Body of pancreas (tissue), 4 donors: ENCODE data around the gene MED8. TPM values are rescaled to one million over a fixed set of nuclear protein-coding genes. Genes with fewer than 3 reads are reported as not detected.

Experiments
- ATAC-seq: fragments of 150-250 bp; one replicate; pipeline ENCODE4 v1.9.1; 2016
- DNase-seq, 4 donors: peaks; one replicate each; pipeline ENCODE4 v3.0.0-alpha.2; 2019
- H3K27ac ChIP-seq, 4 donors: fragments of 200-600 bp; sonication (generic); 1 replicate in 3 of 4; 2 replicates in 1 of 4; pipeline versions ENCODE4 v1.5.1 to v1.6.1; 2016 to 2019; ENCODE audit warnings: mild to moderate bottlenecking in 1 of 4, mixed read lengths in 1 of 4, moderate library complexity in 1 of 4
- H3K27me3 ChIP-seq, 2 donors: fragments of 200-600 bp; sonication (generic); one replicate each; pipeline ENCODE4 v1.6.0; 2016; ENCODE audit warnings: mild to moderate bottlenecking in 1 of 2
- H3K36me3 ChIP-seq, 2 donors: fragments of 200-600 bp; sonication (generic); replicated peaks in 1 of 2; 2 replicates each; pipeline ENCODE4 v1.5.1; 2016; ENCODE audit warnings: low read depth in 2 of 2; ENCODE audit not compliant: insufficient read depth in 1 of 2
- H3K4me1 ChIP-seq: fragments of 200-600 bp; sonication (generic); one replicate; pipeline ENCODE4 v1.6.0; 2016
- H3K4me3 ChIP-seq, 2 donors: fragments of 200-600 bp; sonication (generic); 1 replicate in 1 of 2; 2 replicates in 1 of 2; pipeline ENCODE4 v1.5.1; 2016 to 2019
- H3K9me3 ChIP-seq, 3 donors: fragments of 200-600 bp; sonication (generic); 1 replicate in 2 of 3; 2 replicates in 1 of 3; pipeline ENCODE4 v1.5.1; 2016
- POLR2A ChIP-seq, 3 donors: fragments of 450-650 bp; IDR thresholded peaks; one replicate each; pipeline ENCODE4 v1.6.1; 2016; ENCODE audit warnings: antibody characterized with exemption in 3 of 3, mild to moderate bottlenecking in 2 of 3
- WGBS, 2 donors: methylation state at CpG; one replicate each; pipeline ENCODE4 v1.1.5; 2017; 5-methylcytosine and 5-hydroxymethylcytosine counted together
- intact Hi-C: fragments of 100-400 bp; cut with DNase I; formaldehyde crosslinking; loops from one replicate; pipeline ENCODE4 v1.15.1; 2023
- total RNA-seq, 2 donors: library from RNA; depleted of rRNA; stranded (reverse); fragments of >200 nt; gene quantifications; one replicate each; pipeline ENCODE4 v1.1.0, GENCODE V29; 2016
- TF ChIP-seq, protein P1 (sequence below), 7 experiments: fragments of 450-650 bp in 4 of 7; fragments of 200-600 bp in 3 of 7; sonication (generic) in 3 of 7; IDR thresholded peaks; one replicate each; pipeline ENCODE4 v1.5.1; 2016 to 2019; ENCODE audit warnings: antibody characterized with exemption in 7 of 7

MED8 gene, protein sequence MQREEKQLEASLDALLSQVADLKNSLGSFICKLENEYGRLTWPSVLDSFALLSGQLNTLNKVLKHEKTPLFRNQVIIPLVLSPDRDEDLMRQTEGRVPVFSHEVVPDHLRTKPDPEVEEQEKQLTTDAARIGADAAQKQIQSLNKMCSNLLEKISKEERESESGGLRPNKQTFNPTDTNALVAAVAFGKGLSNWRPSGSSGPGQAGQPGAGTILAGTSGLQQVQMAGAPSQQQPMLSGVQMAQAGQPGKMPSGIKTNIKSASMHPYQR
- 10 to 100 TPM; 19.4 to 22.1 TPM for total RNA-seq

DNA sequence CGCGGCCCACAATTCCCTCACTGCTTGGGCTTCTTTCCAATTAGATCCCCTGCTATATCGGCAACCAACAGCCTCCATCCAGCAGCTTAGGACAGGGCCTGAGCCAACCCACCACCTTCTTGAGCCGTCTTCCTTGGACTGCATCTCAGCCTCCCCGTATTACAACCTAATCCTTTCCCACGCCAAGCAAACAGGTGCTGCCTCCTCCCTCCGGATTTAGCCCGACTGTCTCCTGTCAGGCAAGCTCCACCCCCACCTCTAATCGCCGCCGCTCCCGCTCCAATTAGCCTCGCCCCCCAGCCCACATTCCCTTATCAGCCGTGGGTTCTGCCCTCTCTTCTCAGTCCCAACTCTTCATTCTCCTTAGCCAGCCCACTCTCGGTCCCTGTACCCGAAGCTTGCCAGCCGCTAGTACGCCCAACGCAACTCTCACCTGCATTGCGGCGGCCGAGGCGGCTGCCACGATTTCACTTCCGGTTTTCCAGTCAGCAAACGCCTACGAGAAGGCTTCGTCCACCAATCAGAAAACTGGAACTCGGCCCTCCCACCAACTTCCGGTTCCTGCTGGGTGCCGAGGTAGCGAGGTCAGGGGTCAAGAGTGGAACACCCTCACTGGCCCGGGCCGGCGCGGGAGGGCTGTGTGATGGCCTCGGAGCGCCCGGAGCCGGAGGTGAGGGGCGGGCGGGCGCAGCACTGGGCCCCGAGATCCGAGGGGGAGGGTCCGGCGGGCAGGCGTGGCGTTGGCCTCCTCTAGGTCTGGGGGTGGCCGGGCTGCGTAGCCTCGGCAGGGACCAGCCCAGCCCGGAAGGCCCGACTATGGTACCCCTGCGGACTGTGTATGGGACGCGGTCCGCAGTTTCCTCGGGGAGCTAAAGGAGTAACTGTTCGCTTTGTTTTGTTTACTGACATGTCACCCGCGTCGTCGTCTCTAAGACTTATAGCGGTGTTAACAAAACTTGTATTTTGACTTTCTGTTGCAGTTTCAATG lies at the start of gene MED8, which contains the start of gene SZT2:
TSS of gene MED8 (minus strand) at position 475 of the 988 bp plus-strand sequence. CDS start at position 439, 36 bp downstream.
TSS of gene SZT2 (plus strand) at position 574 of the 988 bp plus-strand sequence. CDS start at position 644, 70 bp downstream.
- intact Hi-C loops, result no loop called here
- ATAC-seq, result peak; percentile 99
- WGBS, 2 donors, result 1% methylated on average over 49 to 60 of the region's 65 CpGs
- H3K9me3 ChIP-seq, result no peaks in the 10 kb centered on the region
- H3K4me3 ChIP-seq, result peak within 1 kb of the TSS; percentile 39 to 83
- peaks cover 8 to 16% of the 10 kb centered on the region in 2 donors for H3K36me3 ChIP-seq
- H3K27ac ChIP-seq, result peak within 1 kb of the TSS; percentile 72 to 96 (median 90)
- TF ChIP-seq, protein P1, sequence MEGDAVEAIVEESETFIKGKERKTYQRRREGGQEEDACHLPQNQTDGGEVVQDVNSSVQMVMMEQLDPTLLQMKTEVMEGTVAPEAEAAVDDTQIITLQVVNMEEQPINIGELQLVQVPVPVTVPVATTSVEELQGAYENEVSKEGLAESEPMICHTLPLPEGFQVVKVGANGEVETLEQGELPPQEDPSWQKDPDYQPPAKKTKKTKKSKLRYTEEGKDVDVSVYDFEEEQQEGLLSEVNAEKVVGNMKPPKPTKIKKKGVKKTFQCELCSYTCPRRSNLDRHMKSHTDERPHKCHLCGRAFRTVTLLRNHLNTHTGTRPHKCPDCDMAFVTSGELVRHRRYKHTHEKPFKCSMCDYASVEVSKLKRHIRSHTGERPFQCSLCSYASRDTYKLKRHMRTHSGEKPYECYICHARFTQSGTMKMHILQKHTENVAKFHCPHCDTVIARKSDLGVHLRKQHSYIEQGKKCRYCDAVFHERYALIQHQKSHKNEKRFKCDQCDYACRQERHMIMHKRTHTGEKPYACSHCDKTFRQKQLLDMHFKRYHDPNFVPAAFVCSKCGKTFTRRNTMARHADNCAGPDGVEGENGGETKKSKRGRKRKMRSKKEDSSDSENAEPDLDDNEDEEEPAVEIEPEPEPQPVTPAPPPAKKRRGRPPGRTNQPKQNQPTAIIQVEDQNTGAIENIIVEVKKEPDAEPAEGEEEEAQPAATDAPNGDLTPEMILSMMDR (IDR thresholded peaks at IDR 0.05), result no peak
- TF ChIP-seq POLR2A (IDR thresholded peaks at IDR 0.05), result peak; percentile 66 to 95 (median 92)
- DNase-seq, result peak; percentile 95 to 97 (median 97)
- H3K4me1 ChIP-seq, result peaks cover 27% of the 10 kb centered on the region
- no peaks in the 10 kb centered on the region for H3K27me3 ChIP-seq

DNA sequence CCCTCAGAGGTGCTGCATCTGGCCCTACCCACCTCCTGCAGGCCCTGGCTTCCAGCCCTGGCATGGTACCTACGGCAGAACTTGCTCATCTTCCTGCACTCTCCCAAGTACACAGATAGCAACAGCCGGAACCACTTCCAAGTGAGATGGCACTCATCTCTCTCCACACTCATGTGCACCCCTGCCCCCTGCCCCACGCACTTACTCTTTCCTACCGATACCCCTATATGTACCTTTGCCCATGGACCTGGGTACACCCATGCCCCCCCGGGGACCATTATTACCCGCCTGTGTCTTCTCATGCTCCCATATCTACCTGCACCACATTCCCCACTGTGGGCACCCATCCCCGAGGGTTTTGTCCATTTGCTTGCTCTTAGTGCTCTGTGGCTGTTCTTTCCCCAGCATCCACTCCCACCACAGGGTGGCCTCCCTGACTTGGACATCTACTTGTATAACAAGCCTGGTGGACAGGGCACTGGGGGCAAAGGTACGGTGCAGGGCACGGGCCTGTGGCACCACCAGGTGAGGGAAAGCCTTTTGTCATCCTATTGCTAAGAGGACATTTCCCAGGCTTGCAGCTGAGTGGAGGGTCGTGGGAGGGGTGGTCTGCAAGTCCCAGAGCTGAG lies 49.5 kb upstream of the MED8 start:
- DNase-seq (no peak), ATAC-seq (no peak)
- Histone ChIP-seq H3K27me3 (no peaks in the 10 kb centered on the region), H3K4me1 (no peaks in the 10 kb centered on the region), H3K36me3 (peaks cover 0 to 14% of the 10 kb centered on the region in 2 donors), H3K4me3 (no peak overlapping the region), H3K9me3 (no peaks in the 10 kb centered on the region), H3K27ac (no peak overlapping the region)
- intact Hi-C loops, result no loop called here
- TF ChIP-seq, protein P1 (IDR thresholded peaks at IDR 0.05), result no peak
- TF ChIP-seq POLR2A (IDR thresholded peaks at IDR 0.05), result no peak
- 81 to 87% methylated on average over 10 of the region's 10 CpGs for WGBS, 2 donors

DNA sequence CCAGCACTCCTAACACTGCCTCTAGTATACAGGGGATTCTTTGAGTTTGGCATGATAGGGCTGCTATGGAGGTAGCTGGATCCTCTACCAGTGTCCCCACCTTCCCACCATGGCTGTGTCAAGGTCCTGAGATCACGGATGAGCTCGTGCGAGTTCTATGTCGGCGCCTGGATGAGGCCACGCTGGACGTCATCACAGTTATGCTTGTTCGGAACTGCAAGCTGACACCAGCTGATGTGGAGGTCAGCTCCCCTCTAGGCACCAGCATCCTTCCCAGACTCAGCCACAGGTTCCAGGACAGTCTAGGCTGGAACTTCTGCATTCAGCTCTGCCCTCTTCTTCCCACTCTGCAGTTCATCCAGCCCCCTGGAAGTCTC lies 49.0 kb upstream of the MED8 start:
- intact Hi-C loops, result no loop called here
- H3K27ac ChIP-seq, result no peak overlapping the region
- TF ChIP-seq, protein P1 (IDR thresholded peaks at IDR 0.05), result no peak
- no peak for TF ChIP-seq POLR2A (IDR thresholded peaks at IDR 0.05)
- H3K27me3 ChIP-seq, result no peaks in the 10 kb centered on the region
- no peak overlapping the region for H3K4me3 ChIP-seq
- H3K4me1 ChIP-seq, result no peaks in the 10 kb centered on the region
- peak in 2 of 4 donors; percentile 6 for DNase-seq
- ATAC-seq, result no peak
- peaks cover 0 to 14% of the 10 kb centered on the region in 2 donors for H3K36me3 ChIP-seq
- H3K9me3 ChIP-seq, result no peaks in the 10 kb centered on the region
- 93 to 100% methylated on average over 2 to 8 of the region's 8 CpGs for WGBS, 2 donors

DNA sequence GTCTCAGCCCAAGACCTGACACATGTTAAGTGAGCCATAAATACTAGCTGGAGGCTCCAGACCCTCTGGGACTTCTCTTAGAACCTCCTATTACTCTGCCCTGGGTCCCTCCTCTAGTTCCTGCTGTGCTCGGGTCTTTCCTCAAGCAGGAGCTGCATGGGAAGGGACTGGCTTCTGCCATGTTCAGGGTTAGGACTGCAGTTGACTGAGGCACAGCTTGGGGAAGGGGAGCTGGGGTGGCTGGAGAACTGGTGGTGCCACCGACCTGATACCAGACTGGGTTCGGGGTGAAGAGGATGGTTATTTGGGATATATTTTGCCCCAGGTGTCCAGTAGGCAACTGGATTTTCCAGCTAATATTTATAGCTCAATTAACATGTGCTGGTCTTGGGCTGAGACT lies 48.4 kb upstream of the MED8 start:
- peaks cover 0 to 16% of the 10 kb centered on the region in 2 donors for H3K36me3 ChIP-seq

More for the DNA sequence above, 48.4 kb upstream of the MED8 start:
- 85 to 97% methylated on average over 3 of the region's 3 CpGs for WGBS, 2 donors
- no peaks in the 10 kb centered on the region for H3K27me3 ChIP-seq
- no peak overlapping the region for H3K4me3 ChIP-seq
- no peaks in the 10 kb centered on the region for H3K4me1 ChIP-seq
- TF ChIP-seq POLR2A (IDR thresholded peaks at IDR 0.05), result no peak
- TF ChIP-seq, protein P1 (IDR thresholded peaks at IDR 0.05), result no peak
- peak in 2 of 4 donors; percentile 4 to 5 for DNase-seq
- no peaks in the 10 kb centered on the region for H3K9me3 ChIP-seq
- H3K27ac ChIP-seq, result no peak overlapping the region
- intact Hi-C loops, result no loop called here
- no peak for ATAC-seq
